NCI-H1694 (cell line): ENCODE measurements around the gene TMED6.
"Not testable (repeated sequence)": the region's sequence is repeated elsewhere in the genome, so short reads cannot be mapped to it uniquely, and the experiment has no call there.

Experiments used
- DNase-seq: peaks from one replicate; lab custom pipeline; 2025; lab: John Stamatoyannopoulos, UW

TMED6 gene

GRCh38 chr16:69301861-69302260 is 49.7 kb downstream of the TMED6 start:
- no peak for DNase-seq

- DNase-seq: no peak
Observed at GRCh38 chr16:69301187-69301586, 50.4 kb downstream of the TMED6 start.

- no peak for DNase-seq
Observed at GRCh38 chr16:69298261-69298660, 53.3 kb downstream of the TMED6 start.

- not testable (repeated sequence) for DNase-seq
Observed at GRCh38 chr16:69296771-69297170, 54.8 kb downstream of the TMED6 start.

DNA sequence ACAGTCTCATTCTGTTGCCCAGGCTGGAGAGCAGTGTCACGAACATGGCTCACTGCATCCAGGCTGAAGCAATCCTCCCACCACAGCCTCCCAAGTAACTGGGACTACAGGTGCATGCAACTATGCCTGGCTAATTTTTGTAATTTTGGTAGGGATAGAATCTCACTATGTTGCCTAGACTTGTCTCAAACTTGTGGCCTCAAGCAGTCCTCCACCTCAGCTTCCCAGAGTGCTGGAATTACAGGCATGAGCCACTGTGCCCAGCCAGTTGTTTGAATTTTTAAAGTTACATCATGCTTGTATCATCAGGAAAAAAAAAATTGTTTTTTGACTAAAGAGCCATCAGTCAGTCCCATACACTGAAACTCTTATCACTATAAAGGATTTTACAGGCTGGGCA is 57.5 kb downstream of the TMED6 start:
- DNase-seq: no peak

DNA sequence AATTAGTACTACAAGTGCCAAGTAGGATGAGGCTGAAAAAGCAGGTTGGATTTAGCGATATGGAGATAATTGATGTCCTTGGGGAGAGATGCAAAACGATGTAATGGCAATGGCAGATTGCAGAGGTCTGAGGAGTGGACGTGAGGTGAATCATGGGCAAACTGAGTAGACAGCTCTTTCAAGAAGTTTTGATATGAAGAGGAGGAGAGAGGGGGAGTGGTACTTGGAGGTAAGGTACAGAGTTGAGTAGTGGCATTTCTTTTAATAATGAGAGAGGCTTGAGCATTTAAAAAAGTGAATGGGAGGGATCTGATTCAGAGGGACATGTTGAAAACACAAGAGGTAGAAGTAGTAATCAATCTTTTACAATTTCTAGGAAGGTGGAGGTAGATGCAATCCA is 58.2 kb downstream of the TMED6 start:
- no peak for DNase-seq
